ENCODE results near the gene SPEN. TPM values are rescaled to one million over a fixed set of nuclear protein-coding genes. Genes with fewer than 3 reads are reported as not detected.

SPEN gene
- total and polyA plus RNA-seq, 2 of the 13 experiments (the other 11 are each of a cell fraction or from before 2014, with no cell fraction given), result 4.8 to 14.0 TPM

- TF ChIP-seq ARID5B (CRISPR knock-in tag; IDR thresholded peaks at IDR 0.05) (peak; percentile 45; the same call in 1 of the 2 replicates), ZNF761 (CRISPR knock-in tag; conservative IDR thresholded peaks at IDR 0.05) (0 out of 2 replicates have a peak, but pooled peaks have one; percentile 23), NCOA2 (CRISPR knock-in tag; IDR thresholded peaks at IDR 0.05) (peak; percentile 67), SPEN (CRISPR knock-in tag; IDR thresholded peaks at IDR 0.05; ENCODE audit: low read depth) (peak; percentile 96), RBFOX2 (IDR thresholded peaks at IDR 0.05; ENCODE audit: low read depth, low read length) (peak; percentile 80), KDM2A (CRISPR knock-in tag; IDR thresholded peaks at IDR 0.05; ENCODE audit: borderline replicate concordance, low read depth) (peak; percentile 49), ZBTB7A (CRISPR knock-in tag; IDR thresholded peaks at IDR 0.05) (peak; percentile 58; the same call in 1 of the 2 replicates), ZFP1 (CRISPR knock-in tag; IDR thresholded peaks at IDR 0.05) (no peak), ZNF615 (CRISPR knock-in tag; IDR thresholded peaks at IDR 0.05; ENCODE audit: borderline replicate concordance) (peak; percentile 6; the same call in 1 of the 2 replicates), MXD3 (CRISPR knock-in tag; IDR thresholded peaks at IDR 0.05) (peak; percentile 42; the same call in 1 of the 2 replicates), TRAFD1 (CRISPR knock-in tag; IDR thresholded peaks at IDR 0.05; ENCODE audit: borderline replicate concordance) (0 out of 2 replicates have a peak, but pooled peaks have one; percentile 48), ZFAT (CRISPR knock-in tag; conservative IDR thresholded peaks at IDR 0.05) (no peak), FOXP1 (IDR thresholded peaks at IDR 0.05) (no peak), FOXP1 (CRISPR knock-in tag; IDR thresholded peaks at IDR 0.05) (peak; percentile 24), ELF3 (CRISPR knock-in tag; IDR thresholded peaks at IDR 0.05) (peak; percentile 73; the same call in 1 of the 2 replicates), HMG20B (CRISPR knock-in tag; conservative IDR thresholded peaks at IDR 0.05) (no peak; the same call in 1 of the 2 replicates), SNAPC4 (CRISPR knock-in tag; IDR thresholded peaks at IDR 0.05) (no peak), FOXO1 (CRISPR knock-in tag; IDR thresholded peaks at IDR 0.05) (peak; percentile 78), CHCHD3 (CRISPR knock-in tag; IDR thresholded peaks at IDR 0.05) (no peak), POLR2A (IDR thresholded peaks at IDR 0.05; ENCODE audit: insufficient read depth in 1 of 2, low read depth in 2 of 2, low read length in 2 of 2) (peak; percentile 82 to 84)
Measured at GRCh38 chr1:15835741-15836510, 11.6 kb upstream of the SPEN start (continued).
